Measurements from ENCODE around the gene IGF2BP3. TPM values are rescaled to one million over a fixed set of nuclear protein-coding genes. Genes with fewer than 3 reads are reported as not detected.

IGF2BP3 gene
- total RNA-seq, 3 donors from 2014 or later (not counting 1 experiment from before 2014, with no cell fraction given), result 1.4 to 2.9 TPM; not detected in 1

DNA sequence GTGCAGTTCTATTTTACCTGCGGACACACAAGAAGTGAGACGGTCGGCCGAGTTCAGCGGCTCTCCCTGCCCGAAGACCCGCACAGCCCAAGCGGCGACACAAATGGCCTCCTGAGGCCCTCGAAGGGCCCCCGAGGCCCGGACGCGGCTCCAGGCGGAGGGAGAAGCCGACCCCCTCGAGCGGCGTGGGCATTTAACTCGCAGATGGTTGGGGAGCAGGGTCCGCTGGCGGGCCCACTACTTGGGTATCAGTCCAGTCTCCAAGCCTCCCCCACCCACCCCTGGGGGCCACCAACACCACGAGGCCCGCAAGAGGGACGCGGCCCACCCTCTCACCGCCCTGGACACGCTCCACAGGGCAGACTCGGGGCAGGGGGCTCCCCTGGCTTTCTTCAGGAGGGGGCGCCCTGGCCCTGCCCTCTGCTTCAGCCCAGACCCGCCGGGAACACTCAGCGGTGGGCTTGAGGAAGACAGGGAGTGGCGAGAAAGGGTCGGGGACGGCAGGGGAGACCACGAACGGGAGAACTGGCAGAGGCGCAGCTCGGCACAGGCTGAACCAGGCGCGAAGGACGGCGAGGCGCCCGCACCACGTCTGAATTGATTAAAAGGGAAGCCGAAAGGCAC, 1.7 kb downstream of the IGF2BP3 start:
- Histone ChIP-seq H3K27ac (ENCODE audit: low read length) (no peak overlapping the region), H3K36me3 (ENCODE audit: control insufficient read depth, insufficient read depth, low read length) (no peaks in the 10 kb centered on the region), H3K27me3 (ENCODE audit: control insufficient read depth, insufficient read depth, low read length) (peaks cover 68% of the 10 kb centered on the region), H3K4me3 (ENCODE audit: low read length) (no peak overlapping the region), H3K9me3 (ENCODE audit: control insufficient read depth, insufficient read depth, low read length) (peaks cover 4% of the 10 kb centered on the region), H3K4me1 (ENCODE audit: control insufficient read depth, insufficient read depth, low read length) (peaks cover 45% of the 10 kb centered on the region)
- no peaks in the 10 kb centered on the region for H3K36me3 Mint-ChIP-seq
- 2% methylated on average over 48 of the region's 48 CpGs for WGBS (ENCODE audit: insufficient coverage)
- no peak for ATAC-seq
- peak overlapping the region; percentile 74 for H3K4me3 Mint-ChIP-seq
- no peak overlapping the region for H3K27ac Mint-ChIP-seq
- H3K27me3 Mint-ChIP-seq (ENCODE audit: low read depth in 2 of 2), result peaks cover 60 to 74% of the 10 kb centered on the region in 2 donors
- H3K9me3 Mint-ChIP-seq, result no peaks in the 10 kb centered on the region
- peaks cover 30 to 42% of the 10 kb centered on the region in 2 donors for H3K4me1 Mint-ChIP-seq
- peak in 1 of 2 donors; percentile 49 for DNase-seq
- no peak for TF ChIP-seq CTCF (IDR thresholded peaks at IDR 0.05)
- intact Hi-C loops (cut with micrococcal nuclease), result no loop called here

DNA sequence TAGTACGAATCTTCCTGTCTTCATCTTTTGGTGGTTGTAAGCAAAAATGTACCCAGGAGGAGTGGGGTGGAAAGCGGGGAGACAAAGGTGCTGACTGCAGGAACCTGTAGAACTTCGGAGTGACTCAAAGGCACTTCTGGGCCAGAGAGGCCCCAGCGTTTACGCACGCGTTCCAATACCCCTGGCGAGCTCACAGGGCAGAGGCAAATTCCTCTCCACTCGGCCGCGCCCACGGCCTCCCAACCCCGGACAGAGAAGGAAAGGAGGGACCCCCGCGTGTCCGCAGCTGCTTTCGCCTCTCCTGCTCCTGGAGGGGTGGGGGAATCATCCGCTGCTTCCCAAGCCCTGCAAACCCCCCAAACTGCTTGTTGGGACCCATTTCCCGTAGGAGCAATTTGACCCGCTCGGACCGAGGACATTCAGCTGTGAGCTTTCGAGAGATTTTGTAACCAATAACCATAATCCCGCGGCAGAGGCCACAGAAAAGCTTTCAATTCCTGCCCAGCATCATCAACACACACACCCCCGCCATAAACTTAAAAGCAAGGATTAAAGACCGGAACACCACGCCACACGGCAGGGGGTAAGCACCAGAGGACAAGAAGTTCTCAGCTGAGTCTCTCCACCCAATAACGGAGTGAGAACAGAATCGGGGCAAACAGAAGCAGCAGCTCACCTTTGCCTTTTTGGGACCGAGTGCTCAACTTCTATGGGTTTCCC, 2.3 kb downstream of the IGF2BP3 start:
- Histone ChIP-seq H3K4me1 (ENCODE audit: control insufficient read depth, insufficient read depth, low read length) (peaks cover 43% of the 10 kb centered on the region), H3K27ac (ENCODE audit: low read length) (no peak overlapping the region), H3K9me3 (ENCODE audit: control insufficient read depth, insufficient read depth, low read length) (no peaks in the 10 kb centered on the region), H3K27me3 (ENCODE audit: control insufficient read depth, insufficient read depth, low read length) (peaks cover 61% of the 10 kb centered on the region), H3K4me3 (ENCODE audit: low read length) (no peak overlapping the region), H3K36me3 (ENCODE audit: control insufficient read depth, insufficient read depth, low read length) (no peaks in the 10 kb centered on the region)
- Mint-ChIP-seq H3K9me3 (no peaks in the 10 kb centered on the region), H3K27me3 (ENCODE audit: low read depth in 2 of 2) (peaks cover 59 to 74% of the 10 kb centered on the region in 2 donors), H3K27ac (peak overlapping the region in 1 of 2 donors; percentile 11), H3K36me3 (no peaks in the 10 kb centered on the region), H3K4me1 (peaks cover 30 to 38% of the 10 kb centered on the region in 2 donors), H3K4me3 (peak overlapping the region; percentile 74)
- TF ChIP-seq CTCF (IDR thresholded peaks at IDR 0.05), result no peak
- WGBS (ENCODE audit: insufficient coverage), result 9% methylated on average over 32 of the region's 32 CpGs
- no peak for ATAC-seq
- DNase-seq, result peak in 1 of 2 donors; percentile 48
- intact Hi-C loops (cut with micrococcal nuclease), result no loop called here

DNA sequence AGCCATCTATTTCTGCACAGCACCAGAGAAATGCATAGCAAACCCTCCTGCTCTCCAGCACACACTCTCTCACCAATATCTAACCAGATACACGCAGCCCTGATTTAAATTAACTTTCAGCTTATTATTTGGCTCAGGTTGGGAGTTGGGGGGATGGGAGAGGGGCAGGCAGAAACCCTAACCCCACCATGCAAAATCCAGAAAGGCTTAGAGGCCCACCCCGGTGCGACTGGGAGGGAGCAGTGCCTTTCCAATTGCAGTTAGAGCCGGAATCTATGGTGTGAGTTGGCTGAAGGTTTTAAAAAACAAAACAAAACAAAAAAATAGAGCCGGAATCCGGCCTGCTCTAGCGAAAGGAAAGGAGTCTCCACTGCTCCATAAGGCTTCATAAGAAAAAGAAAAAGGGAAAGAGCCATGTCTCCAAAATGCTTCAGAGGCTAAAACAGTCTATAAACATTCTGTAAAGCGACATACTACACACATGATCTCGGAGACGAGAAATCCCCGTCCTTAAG, 2.9 kb downstream of the IGF2BP3 start:
- TF ChIP-seq CTCF (IDR thresholded peaks at IDR 0.05), result no peak
- 20% methylated on average over 7 of the region's 11 CpGs for WGBS (ENCODE audit: insufficient coverage)
- Histone ChIP-seq H3K27me3 (ENCODE audit: control insufficient read depth, insufficient read depth, low read length) (peaks cover 55% of the 10 kb centered on the region), H3K36me3 (ENCODE audit: control insufficient read depth, insufficient read depth, low read length) (no peaks in the 10 kb centered on the region), H3K27ac (ENCODE audit: low read length) (no peak overlapping the region), H3K9me3 (ENCODE audit: control insufficient read depth, insufficient read depth, low read length) (no peaks in the 10 kb centered on the region), H3K4me3 (ENCODE audit: low read length) (no peak overlapping the region), H3K4me1 (ENCODE audit: control insufficient read depth, insufficient read depth, low read length) (peaks cover 43% of the 10 kb centered on the region)
- intact Hi-C loops (cut with micrococcal nuclease), result no loop called here
- Mint-ChIP-seq H3K4me3 (peak overlapping the region; percentile 74), H3K27ac (no peak overlapping the region), H3K27me3 (ENCODE audit: low read depth in 2 of 2) (peaks cover 57 to 72% of the 10 kb centered on the region in 2 donors), H3K4me1 (peaks cover 30 to 38% of the 10 kb centered on the region in 2 donors), H3K9me3 (no peaks in the 10 kb centered on the region), H3K36me3 (no peaks in the 10 kb centered on the region)
- DNase-seq (no peak), ATAC-seq (no peak)
